K562 (cell line): ENCODE results near the gene ARL14EP. TPM values are rescaled to one million over a fixed set of nuclear protein-coding genes. Genes with fewer than 3 reads are reported as not detected.

Experiments
- ATAC-seq: fragments of 200-7000 bp; cut with Tn5 transposase; 3 replicates; pipeline ENCODE4 v1.9.1; 2020; ENCODE audit warnings: moderate library complexity
- BruUV-seq: library from RNA; stranded (reverse); fragments of 400-500 nt; replicated peaks from 2 replicates; lab custom pipeline; 2021; lab: Mats Ljungman, UMichigan
- CTCF ChIA-PET: fragments of 300-600 bp; formaldehyde crosslinking; extraction: SDS; loops from one replicate; lab custom pipeline; 2021; ENCODE audit warnings: low intra/inter-chr PET ratio; lab: Yijun Ruan, JAX
- POLR2A ChIA-PET: fragments of 300-600, 350-650 bp; sonication (Branson Sonifier 250); formaldehyde crosslinking; extraction: SDS; loops from one replicate; lab custom pipeline; 2021; ENCODE audit warnings: antibody characterized with exemption, inconsistent platforms; lab: Yijun Ruan, JAX
- DNase-seq, 4 experiments: peaks; one replicate each; pipeline versions ENCODE4 v3.0.0 to v3.0.0-alpha.2; 2011 to 2018; ENCODE audit warnings: low spot score in 3 of 4, mixed read lengths in 3 of 4; ENCODE audit errors: extremely low read depth in 1 of 4
- FAIRE-seq: peaks from 2 replicates; lab custom pipeline; 2011; peaks lifted over from hg19 to GRCh38; lab: Jason Lieb, UNC
- H2AFZ ChIP-seq: 2 replicates; pipeline ENCODE4 v1.6.0; 2011; ENCODE audit warnings: low read depth, low read length, control low read depth, inconsistent platforms
- H3K27ac ChIP-seq: fragments of 200-600 bp; 3 replicates; pipeline ENCODE4 v1.8.0; 2011; ENCODE audit warnings: low read depth, mild to moderate bottlenecking, control low read depth, inconsistent platforms, low read length, moderate library complexity, mixed read lengths; ENCODE audit errors: extremely low read depth
- H3K27me3 ChIP-seq, 2 experiments: fragments of 300-600 bp in 1 of 2; 2 replicates in 1 of 2; 3 replicates in 1 of 2; pipeline versions ENCODE4 v1.6.0 to v1.8.0; 2011; ENCODE audit warnings: inconsistent platforms in 2 of 2, low read length in 2 of 2, mild to moderate bottlenecking in 1 of 2, mixed read lengths in 1 of 2, moderate library complexity in 1 of 2; ENCODE audit not compliant: control insufficient read depth in 2 of 2, insufficient read depth in 2 of 2
- H3K36me3 ChIP-seq: fragments of 300-600 bp; 3 replicates; pipeline ENCODE4 v1.8.0; 2011; ENCODE audit warnings: mild to moderate bottlenecking, low read length, inconsistent platforms; ENCODE audit not compliant: control insufficient read depth, insufficient read depth
- H3K4me1 ChIP-seq, 2 experiments: fragments of 200-600 bp in 1 of 2; replicated peaks in 1 of 2; 2 replicates in 1 of 2; 3 replicates in 1 of 2; pipeline versions ENCODE4 v1.5.1 to v1.8.0; 2011; ENCODE audit warnings: inconsistent platforms in 2 of 2, low read length in 2 of 2, mild to moderate bottlenecking in 1 of 2, mixed read lengths in 1 of 2, moderate library complexity in 1 of 2; ENCODE audit not compliant: control insufficient read depth in 2 of 2, insufficient read depth in 2 of 2
- H3K4me2 ChIP-seq: 2 replicates; pipeline ENCODE4 v1.6.1; 2011; ENCODE audit warnings: low read length, control low read depth, inconsistent platforms, mixed read lengths; ENCODE audit not compliant: insufficient read depth
- H3K4me3 ChIP-seq: fragments of 200-600 bp; sonication (generic), shearing (Covaris generic); 2 replicates; pipeline ENCODE4 v1.5.1; 2016; ENCODE audit warnings: control low read depth, inconsistent platforms
- H3K79me2 ChIP-seq: fragments of 200-600 bp; 3 replicates; pipeline ENCODE4 v1.8.0; 2011; ENCODE audit warnings: low read length, inconsistent platforms; ENCODE audit not compliant: control insufficient read depth, insufficient read depth
- H3K9ac ChIP-seq, 2 experiments: 2 replicates each; pipeline versions ENCODE4 v1.6.0 to v1.6.1; 2011; ENCODE audit warnings: low read depth in 2 of 2, low read length in 2 of 2, control low read depth in 1 of 2, inconsistent platforms in 1 of 2, mild to moderate bottlenecking in 1 of 2, mixed read lengths in 1 of 2; ENCODE audit not compliant: insufficient read depth in 1 of 2
- H3K9me1 ChIP-seq: one replicate; pipeline ENCODE4 v1.6.0; 2011; ENCODE audit warnings: inconsistent platforms, mild to moderate bottlenecking, low read length, moderate library complexity; ENCODE audit not compliant: control insufficient read depth, insufficient read depth
- H3K9me3 ChIP-seq: replicated peaks from 2 replicates; pipeline ENCODE4 v1.5.1; 2011; ENCODE audit warnings: low read depth, low read length, inconsistent platforms; ENCODE audit not compliant: control insufficient read depth, insufficient read depth
- H4K20me1 ChIP-seq: replicated peaks from 2 replicates; pipeline ENCODE4 v1.6.1; 2011; ENCODE audit warnings: low read length, inconsistent platforms, mixed read lengths; ENCODE audit not compliant: control insufficient read depth, insufficient read depth
- BACH1 ChIP-seq: fragments of 200-800 bp; sonication (Bioruptor generic); IDR thresholded peaks from 2 replicates; pipeline ENCODE4 v1.6.1; 2016; ENCODE audit warnings: missing genetic modification characterization, missing compliant biosample characterization
- HNRNPUL1 ChIP-seq: fragments of 200-400 bp; formaldehyde crosslinking; IDR thresholded peaks from 2 replicates; pipeline ENCODE4 v1.6.1; 2017; ENCODE audit warnings: low read length
- RFX7 ChIP-seq: fragments of 250-450 bp; sonication (Bioruptor Pico); IDR thresholded peaks from 2 replicates; pipeline ENCODE4 v1.5.1; 2021; ENCODE audit warnings: mild to moderate bottlenecking
- TSHZ1 ChIP-seq: fragments of 250-450 bp; sonication (Bioruptor Pico); IDR thresholded peaks from 2 replicates; pipeline ENCODE4 v1.4.0; 2020; ENCODE audit warnings: mild to moderate bottlenecking, moderate library complexity
- ZSCAN29 ChIP-seq: fragments of 450-650 bp; IDR thresholded peaks from 2 replicates; pipeline ENCODE4 v1.6.1; 2017
- WGBS: fragments of 100-300 bp; shearing (Covaris generic); methylation state at CpG from one replicate; pipeline ENCODE4 v1.1.6; 2016; ENCODE audit warnings: low coverage, mixed read lengths; ENCODE audit not compliant: insufficient coverage; ENCODE audit errors: missing lambda C conversion rate; 5-methylcytosine and 5-hydroxymethylcytosine counted together
- in situ Hi-C: fragments of 300-500 bp; cut with MboI; formaldehyde crosslinking; loops from 4 replicates; pipeline ENCODE4 v1.15.0; 2018; ENCODE audit warnings: inconsistent platforms, mixed read lengths
- intact Hi-C: fragments of 100-400 bp; cut with micrococcal nuclease; formaldehyde crosslinking; loops from 2 replicates; pipeline ENCODE4 v1.14.2; 2022
- polyA plus RNA-seq, 8 experiments: library from polyadenylated mRNA; depleted of rRNA in 4 of 8; stranded (reverse) in 5 of 8; unstranded in 3 of 8; fragments of >200 nt; fragmentation: Nextera tagmentation in 2 of 8; fragmentation: Illumina TruSeq in 1 of 8; extraction: Ambion mirVana in 2 of 8; extraction: Trizol in 1 of 8; gene quantifications; 2 replicates each; pipeline versions ENCODE4 v1.2.1 to v1.2.3, GENCODE V29; 2011 to 2014; ENCODE audit warnings: inconsistent platforms in 1 of 8, missing spikeins in 1 of 8
- total RNA-seq, 7 experiments: library from RNA; depleted of rRNA in 6 of 7; stranded (reverse); fragments of >200 nt in 6 of 7; fragmentation: Illumina TruSeq in 2 of 7; extraction: Trizol in 2 of 7; gene quantifications; 2 replicates each; pipeline versions ENCODE4 v1.2.1 to v1.2.3, GENCODE V29; 2011 to 2021; ENCODE audit warnings: low replicate concordance in 1 of 7
- TF ChIP-seq, protein P1 (sequence below): sonication (generic); formaldehyde crosslinking; IDR thresholded peaks from 2 replicates; pipeline ENCODE4 v1.8.0; 2022; ENCODE audit warnings: mild to moderate bottlenecking, low read depth, missing genetic modification reagents
- TF ChIP-seq, protein P2 (sequence below): fragments of 250-450 bp; sonication (Bioruptor Pico); IDR thresholded peaks from 2 replicates; pipeline ENCODE4 v1.4.0; 2020; ENCODE audit warnings: borderline replicate concordance
- TF ChIP-seq, protein P3 (sequence below), 2 experiments: fragments of 450-650 bp in 1 of 2; IDR thresholded peaks; 2 replicates each; pipeline ENCODE4 v1.6.1; 2011 to 2017; ENCODE audit warnings: low read depth in 2 of 2, antibody characterized with exemption in 1 of 2, borderline replicate concordance in 1 of 2, low read length in 1 of 2, mild to moderate bottlenecking in 1 of 2, mixed read lengths in 1 of 2; ENCODE audit not compliant: control insufficient read depth in 1 of 2

ARL14EP gene
- total and polyA plus RNA-seq, 9 of the 15 experiments (the other 6 are each of a cell fraction or from before 2014, with no cell fraction given): 11.4 to 42.7 (median 25.9) TPM

GRCh38 chr11:30310623-30311022, 12.3 kb upstream of the ARL14EP start:
- BruUV-seq: no TSS peak
- ChIA-PET CTCF (no interaction called here), POLR2A (no interaction called here)
- DNase-seq: no peak
- ATAC-seq: no peak
- Histone ChIP-seq H4K20me1 (no peaks in the 10 kb centered on the region), H3K4me1 (no peaks in the 10 kb centered on the region), H3K36me3 (no peaks in the 10 kb centered on the region), H3K9me1 (no peaks in the 10 kb centered on the region), H3K9ac (no peak overlapping the region), H3K4me3 (no peak overlapping the region), H3K27ac (no peak overlapping the region), H3K27me3 (no peaks in the 10 kb centered on the region), H3K4me2 (no peak overlapping the region), H2AFZ (no peak overlapping the region), H3K79me2 (no peaks in the 10 kb centered on the region), H3K9me3 (no peaks in the 10 kb centered on the region)
- no peak for FAIRE-seq
- TF ChIP-seq TSHZ1 (CRISPR knock-in tag) (no peak), RFX7 (CRISPR knock-in tag) (no peak), BACH1 (tag) (no peak), HNRNPUL1 (no peak), ZSCAN29 (no peak)
- TF ChIP-seq, protein P1, sequence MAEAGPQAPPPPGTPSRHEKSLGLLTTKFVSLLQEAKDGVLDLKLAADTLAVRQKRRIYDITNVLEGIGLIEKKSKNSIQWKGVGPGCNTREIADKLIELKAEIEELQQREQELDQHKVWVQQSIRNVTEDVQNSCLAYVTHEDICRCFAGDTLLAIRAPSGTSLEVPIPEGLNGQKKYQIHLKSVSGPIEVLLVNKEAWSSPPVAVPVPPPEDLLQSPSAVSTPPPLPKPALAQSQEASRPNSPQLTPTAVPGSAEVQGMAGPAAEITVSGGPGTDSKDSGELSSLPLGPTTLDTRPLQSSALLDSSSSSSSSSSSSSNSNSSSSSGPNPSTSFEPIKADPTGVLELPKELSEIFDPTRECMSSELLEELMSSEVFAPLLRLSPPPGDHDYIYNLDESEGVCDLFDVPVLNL (CRISPR knock-in tag): no peak
- TF ChIP-seq, protein P2, sequence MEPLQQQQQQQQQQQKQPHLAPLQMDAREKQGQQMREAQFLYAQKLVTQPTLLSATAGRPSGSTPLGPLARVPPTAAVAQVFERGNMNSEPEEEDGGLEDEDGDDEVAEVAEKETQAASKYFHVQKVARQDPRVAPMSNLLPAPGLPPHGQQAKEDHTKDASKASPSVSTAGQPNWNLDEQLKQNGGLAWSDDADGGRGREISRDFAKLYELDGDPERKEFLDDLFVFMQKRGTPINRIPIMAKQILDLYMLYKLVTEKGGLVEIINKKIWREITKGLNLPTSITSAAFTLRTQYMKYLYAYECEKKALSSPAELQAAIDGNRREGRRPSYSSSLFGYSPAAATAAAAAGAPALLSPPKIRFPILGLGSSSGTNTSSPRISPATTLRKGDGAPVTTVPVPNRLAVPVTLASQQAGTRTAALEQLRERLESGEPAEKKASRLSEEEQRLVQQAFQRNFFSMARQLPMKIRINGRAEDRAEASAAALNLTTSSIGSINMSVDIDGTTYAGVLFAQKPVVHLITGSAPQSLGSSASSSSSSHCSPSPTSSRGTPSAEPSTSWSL (CRISPR knock-in tag): no peak
- TF ChIP-seq, protein P3, sequence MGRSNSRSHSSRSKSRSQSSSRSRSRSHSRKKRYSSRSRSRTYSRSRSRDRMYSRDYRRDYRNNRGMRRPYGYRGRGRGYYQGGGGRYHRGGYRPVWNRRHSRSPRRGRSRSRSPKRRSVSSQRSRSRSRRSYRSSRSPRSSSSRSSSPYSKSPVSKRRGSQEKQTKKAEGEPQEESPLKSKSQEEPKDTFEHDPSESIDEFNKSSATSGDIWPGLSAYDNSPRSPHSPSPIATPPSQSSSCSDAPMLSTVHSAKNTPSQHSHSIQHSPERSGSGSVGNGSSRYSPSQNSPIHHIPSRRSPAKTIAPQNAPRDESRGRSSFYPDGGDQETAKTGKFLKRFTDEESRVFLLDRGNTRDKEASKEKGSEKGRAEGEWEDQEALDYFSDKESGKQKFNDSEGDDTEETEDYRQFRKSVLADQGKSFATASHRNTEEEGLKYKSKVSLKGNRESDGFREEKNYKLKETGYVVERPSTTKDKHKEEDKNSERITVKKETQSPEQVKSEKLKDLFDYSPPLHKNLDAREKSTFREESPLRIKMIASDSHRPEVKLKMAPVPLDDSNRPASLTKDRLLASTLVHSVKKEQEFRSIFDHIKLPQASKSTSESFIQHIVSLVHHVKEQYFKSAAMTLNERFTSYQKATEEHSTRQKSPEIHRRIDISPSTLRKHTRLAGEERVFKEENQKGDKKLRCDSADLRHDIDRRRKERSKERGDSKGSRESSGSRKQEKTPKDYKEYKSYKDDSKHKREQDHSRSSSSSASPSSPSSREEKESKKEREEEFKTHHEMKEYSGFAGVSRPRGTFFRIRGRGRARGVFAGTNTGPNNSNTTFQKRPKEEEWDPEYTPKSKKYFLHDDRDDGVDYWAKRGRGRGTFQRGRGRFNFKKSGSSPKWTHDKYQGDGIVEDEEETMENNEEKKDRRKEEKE (IDR thresholded peaks at IDR 0.05; ENCODE audit: borderline replicate concordance in 1 of 2, control insufficient read depth in 1 of 2, low read depth in 2 of 2, low read length in 1 of 2): no peak
- intact Hi-C loops (no loop called here), in situ Hi-C loops (no loop called here)
- WGBS: 0% methylated on average over 1 of the region's 1 CpG
